Measurements from ENCODE around the gene RCL1.

DNA sequence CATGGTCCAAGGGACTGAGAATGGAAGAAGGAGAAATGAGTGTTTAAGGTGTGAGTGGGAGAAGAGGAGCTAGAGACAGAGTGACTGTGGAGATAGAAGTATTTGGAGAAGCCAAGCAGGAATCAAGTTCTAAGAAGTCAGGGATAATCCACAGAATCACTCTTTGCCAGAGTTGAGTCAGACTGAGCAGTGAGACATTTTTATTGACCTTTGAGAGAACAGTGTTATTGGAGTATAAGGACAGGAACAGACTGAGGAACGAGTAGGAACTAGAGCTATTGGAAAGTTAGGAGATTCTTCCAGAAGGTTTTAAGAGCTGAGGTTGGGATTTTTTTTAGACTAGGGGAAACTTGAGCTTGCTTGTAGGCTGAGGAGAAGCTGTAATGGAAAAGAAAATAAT lies 37.2 kb downstream of the RCL1 start:
- TF ChIP-seq, protein P1, sequence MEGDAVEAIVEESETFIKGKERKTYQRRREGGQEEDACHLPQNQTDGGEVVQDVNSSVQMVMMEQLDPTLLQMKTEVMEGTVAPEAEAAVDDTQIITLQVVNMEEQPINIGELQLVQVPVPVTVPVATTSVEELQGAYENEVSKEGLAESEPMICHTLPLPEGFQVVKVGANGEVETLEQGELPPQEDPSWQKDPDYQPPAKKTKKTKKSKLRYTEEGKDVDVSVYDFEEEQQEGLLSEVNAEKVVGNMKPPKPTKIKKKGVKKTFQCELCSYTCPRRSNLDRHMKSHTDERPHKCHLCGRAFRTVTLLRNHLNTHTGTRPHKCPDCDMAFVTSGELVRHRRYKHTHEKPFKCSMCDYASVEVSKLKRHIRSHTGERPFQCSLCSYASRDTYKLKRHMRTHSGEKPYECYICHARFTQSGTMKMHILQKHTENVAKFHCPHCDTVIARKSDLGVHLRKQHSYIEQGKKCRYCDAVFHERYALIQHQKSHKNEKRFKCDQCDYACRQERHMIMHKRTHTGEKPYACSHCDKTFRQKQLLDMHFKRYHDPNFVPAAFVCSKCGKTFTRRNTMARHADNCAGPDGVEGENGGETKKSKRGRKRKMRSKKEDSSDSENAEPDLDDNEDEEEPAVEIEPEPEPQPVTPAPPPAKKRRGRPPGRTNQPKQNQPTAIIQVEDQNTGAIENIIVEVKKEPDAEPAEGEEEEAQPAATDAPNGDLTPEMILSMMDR (IDR thresholded peaks at IDR 0.05), result no peak
- TF ChIP-seq POLR2A (IDR thresholded peaks at IDR 0.05), result no peak

Measured in uterus (tissue), 2 donors.